Measurements from ENCODE around the gene PHACTR1. TPM values are rescaled to one million over a fixed set of nuclear protein-coding genes. Genes with fewer than 3 reads are reported as not detected.

PHACTR1 gene
- total RNA-seq, 5 donors from 2014 or later (not counting 1 experiment from before 2014, with no cell fraction given) = 0.63 to 2.6 (median 1.1) TPM

GRCh38 chr6:13112921-13113320 is 396.4 kb downstream of the PHACTR1 start:
- POLR2A ChIA-PET = no interaction called here
- Mint-ChIP-seq H3K4me1 (no peaks in the 10 kb centered on the region), H3K27me3 (peaks cover 19 to 28% of the 10 kb centered on the region in 2 donors), H3K36me3 (no peaks in the 10 kb centered on the region), H3K27ac (no peak overlapping the region), H3K4me3 (no peak overlapping the region), H3K9me3 (peaks cover 5 to 9% (median 6%) of the 10 kb centered on the region in 3 donors)
- Histone ChIP-seq H3K27ac (ENCODE audit: low read length) (no peak overlapping the region), H3K36me3 (ENCODE audit: control insufficient read depth in 2 of 2, extremely low read depth in 1 of 2, insufficient read depth in 1 of 2, low read length in 1 of 2) (no peaks in the 10 kb centered on the region), H3K9me3 (no peaks in the 10 kb centered on the region), H3K4me3 (ENCODE audit: control insufficient read depth in 1 of 2, extremely low read depth in 1 of 2, low read length in 1 of 2) (no peak overlapping the region), H3K27me3 (replicated peaks in 1 of 2; ENCODE audit: control insufficient read depth in 2 of 2, extremely low read depth in 1 of 2, insufficient read depth in 2 of 2, low read length in 1 of 2) (peaks cover 0 to 3% of the 10 kb centered on the region in 2 experiments), H3K4me1 (ENCODE audit: control insufficient read depth in 1 of 2, extremely low read depth in 1 of 2, insufficient read depth in 2 of 2, low read length in 2 of 2) (no peaks in the 10 kb centered on the region)
- CTCF ChIA-PET = no interaction called here
- ATAC-seq (replicated peaks in 1 of 4) = no peak
- DNase-seq = no peak

GRCh38 chr6:13113376-13113775 is 396.8 kb downstream of the PHACTR1 start:
- WGBS (ENCODE audit: insufficient coverage) = no CpG with 5 or more reads among the region's 5 CpGs
- Histone ChIP-seq H3K4me3 (ENCODE audit: control insufficient read depth in 1 of 2, extremely low read depth in 1 of 2, low read length in 1 of 2) (no peak overlapping the region), H3K4me1 (ENCODE audit: control insufficient read depth in 1 of 2, extremely low read depth in 1 of 2, insufficient read depth in 2 of 2, low read length in 2 of 2) (no peaks in the 10 kb centered on the region), H3K27me3 (replicated peaks in 1 of 2; ENCODE audit: control insufficient read depth in 2 of 2, extremely low read depth in 1 of 2, insufficient read depth in 2 of 2, low read length in 1 of 2) (peaks cover 0 to 3% of the 10 kb centered on the region in 2 experiments), H3K36me3 (ENCODE audit: control insufficient read depth in 2 of 2, extremely low read depth in 1 of 2, insufficient read depth in 1 of 2, low read length in 1 of 2) (no peaks in the 10 kb centered on the region), H3K27ac (ENCODE audit: low read length) (no peak overlapping the region), H3K9me3 (no peaks in the 10 kb centered on the region)
- Mint-ChIP-seq H3K4me3 (no peak overlapping the region), H3K27ac (no peak overlapping the region), H3K27me3 (peaks cover 21 to 30% of the 10 kb centered on the region in 2 donors), H3K9me3 (peaks cover 5 to 9% (median 6%) of the 10 kb centered on the region in 3 donors), H3K4me1 (no peaks in the 10 kb centered on the region), H3K36me3 (no peaks in the 10 kb centered on the region)
- ATAC-seq (replicated peaks in 1 of 4) (no peak), DNase-seq (no peak)
- ChIA-PET CTCF (no interaction called here), POLR2A (no interaction called here)

- H3K4me3 Mint-ChIP-seq = no peak overlapping the region
- H3K36me3 ChIP-seq (ENCODE audit: control insufficient read depth in 2 of 2, extremely low read depth in 1 of 2, insufficient read depth in 1 of 2, low read length in 1 of 2) = no peaks in the 10 kb centered on the region
- peaks cover 24 to 33% of the 10 kb centered on the region in 2 donors for H3K27me3 Mint-ChIP-seq
- H3K27ac ChIP-seq (ENCODE audit: low read length) = no peak overlapping the region
- 31% methylated on average over 2 of the region's 5 CpGs for WGBS (ENCODE audit: insufficient coverage)
- no peaks in the 10 kb centered on the region for H3K4me1 ChIP-seq (ENCODE audit: control insufficient read depth in 1 of 2, extremely low read depth in 1 of 2, insufficient read depth in 2 of 2, low read length in 2 of 2)
- H3K36me3 Mint-ChIP-seq = no peaks in the 10 kb centered on the region
- no peak for DNase-seq
- no peak overlapping the region for H3K27ac Mint-ChIP-seq
- ChIA-PET POLR2A (no interaction called here), CTCF (interaction anchor here in 1 of 2 donors (0.5 kb wide), 1 partner anchor 1475 kb away, joined by 8 read pairs; no protein-coding TSS in a partner anchor)
- H3K4me1 Mint-ChIP-seq = no peaks in the 10 kb centered on the region
- ATAC-seq (replicated peaks in 1 of 4) = no peak
- no peaks in the 10 kb centered on the region for H3K9me3 ChIP-seq
- peaks cover 5 to 9% (median 6%) of the 10 kb centered on the region in 3 donors for H3K9me3 Mint-ChIP-seq
- no peak overlapping the region for H3K4me3 ChIP-seq (ENCODE audit: control insufficient read depth in 1 of 2, extremely low read depth in 1 of 2, low read length in 1 of 2)
- H3K27me3 ChIP-seq (replicated peaks in 1 of 2; ENCODE audit: control insufficient read depth in 2 of 2, extremely low read depth in 1 of 2, insufficient read depth in 2 of 2, low read length in 1 of 2) = peaks cover 0 to 3% of the 10 kb centered on the region in 2 experiments
Measured at GRCh38 chr6:13113981-13114593, 397.5 kb downstream of the PHACTR1 start.

- Histone ChIP-seq H3K9me3 (no peaks in the 10 kb centered on the region), H3K4me3 (ENCODE audit: control insufficient read depth in 1 of 2, extremely low read depth in 1 of 2, low read length in 1 of 2) (no peak overlapping the region), H3K27me3 (replicated peaks in 1 of 2; ENCODE audit: control insufficient read depth in 2 of 2, extremely low read depth in 1 of 2, insufficient read depth in 2 of 2, low read length in 1 of 2) (peaks cover 0 to 11% of the 10 kb centered on the region in 2 experiments), H3K36me3 (ENCODE audit: control insufficient read depth in 2 of 2, extremely low read depth in 1 of 2, insufficient read depth in 1 of 2, low read length in 1 of 2) (no peaks in the 10 kb centered on the region), H3K27ac (ENCODE audit: low read length) (no peak overlapping the region), H3K4me1 (ENCODE audit: control insufficient read depth in 1 of 2, extremely low read depth in 1 of 2, insufficient read depth in 2 of 2, low read length in 2 of 2) (no peaks in the 10 kb centered on the region)
- Mint-ChIP-seq H3K27ac (no peak overlapping the region), H3K9me3 (no peaks in the 10 kb centered on the region), H3K4me1 (no peaks in the 10 kb centered on the region), H3K27me3 (peaks cover 37 to 40% of the 10 kb centered on the region in 2 donors), H3K36me3 (no peaks in the 10 kb centered on the region), H3K4me3 (no peak overlapping the region)
- CTCF ChIA-PET = no interaction called here
- POLR2A ChIA-PET = no interaction called here
- no peak for DNase-seq
- ATAC-seq (replicated peaks in 1 of 4) = no peak
- 100% methylated on average over 1 of the region's 1 CpG for WGBS (ENCODE audit: insufficient coverage)
Measured at GRCh38 chr6:13116155-13116554, 399.6 kb downstream of the PHACTR1 start.

GRCh38 chr6:13117570-13117969 is 401.0 kb downstream of the PHACTR1 start:
- CTCF ChIA-PET = interaction anchor here in 1 of 2 donors (0.6 kb wide), 1 partner anchor 293 kb away, joined by 3 read pairs; no protein-coding TSS in a partner anchor
- no peaks in the 10 kb centered on the region for H3K36me3 Mint-ChIP-seq
- H3K27me3 ChIP-seq (replicated peaks in 1 of 2; ENCODE audit: control insufficient read depth in 2 of 2, extremely low read depth in 1 of 2, insufficient read depth in 2 of 2, low read length in 1 of 2) = peaks cover 0 to 14% of the 10 kb centered on the region in 2 experiments
- no peak overlapping the region for H3K27ac Mint-ChIP-seq
- ATAC-seq (replicated peaks in 1 of 4) (no peak), DNase-seq (no peak)
- WGBS (ENCODE audit: insufficient coverage) = 73% methylated on average over 5 of the region's 6 CpGs
- no peaks in the 10 kb centered on the region for H3K4me1 Mint-ChIP-seq
- H3K36me3 ChIP-seq (ENCODE audit: control insufficient read depth in 2 of 2, extremely low read depth in 1 of 2, insufficient read depth in 1 of 2, low read length in 1 of 2) = no peaks in the 10 kb centered on the region
- no peak overlapping the region for H3K4me3 ChIP-seq (ENCODE audit: control insufficient read depth in 1 of 2, extremely low read depth in 1 of 2, low read length in 1 of 2)
- no peak overlapping the region for H3K4me3 Mint-ChIP-seq
- no peaks in the 10 kb centered on the region for H3K9me3 ChIP-seq
- H3K27ac ChIP-seq (ENCODE audit: low read length) = no peak overlapping the region
- H3K9me3 Mint-ChIP-seq = no peaks in the 10 kb centered on the region
- H3K27me3 Mint-ChIP-seq = peaks cover 31 to 37% of the 10 kb centered on the region in 2 donors
- POLR2A ChIA-PET = no interaction called here
- H3K4me1 ChIP-seq (ENCODE audit: control insufficient read depth in 1 of 2, extremely low read depth in 1 of 2, insufficient read depth in 2 of 2, low read length in 2 of 2) = no peaks in the 10 kb centered on the region

- Histone ChIP-seq H3K9me3 (no peaks in the 10 kb centered on the region), H3K27ac (ENCODE audit: low read length) (no peak overlapping the region), H3K4me1 (ENCODE audit: control insufficient read depth in 1 of 2, extremely low read depth in 1 of 2, insufficient read depth in 2 of 2, low read length in 2 of 2) (no peaks in the 10 kb centered on the region), H3K36me3 (ENCODE audit: control insufficient read depth in 2 of 2, extremely low read depth in 1 of 2, insufficient read depth in 1 of 2, low read length in 1 of 2) (no peaks in the 10 kb centered on the region), H3K27me3 (replicated peaks in 1 of 2; ENCODE audit: control insufficient read depth in 2 of 2, extremely low read depth in 1 of 2, insufficient read depth in 2 of 2, low read length in 1 of 2) (peaks cover 0 to 18% of the 10 kb centered on the region in 2 experiments), H3K4me3 (ENCODE audit: control insufficient read depth in 1 of 2, extremely low read depth in 1 of 2, low read length in 1 of 2) (no peak overlapping the region)
- no peaks in the 10 kb centered on the region for H3K36me3 Mint-ChIP-seq
- H3K4me1 Mint-ChIP-seq = no peaks in the 10 kb centered on the region
- no peaks in the 10 kb centered on the region for H3K9me3 Mint-ChIP-seq
- no peak for ATAC-seq (replicated peaks in 1 of 4)
- H3K4me3 Mint-ChIP-seq = no peak overlapping the region
- 100% methylated on average over 1 of the region's 5 CpGs for whole genome bisulfite sequencing (ENCODE audit: insufficient coverage)
- ChIA-PET CTCF (interaction anchor here in 1 of 2 donors (0.7 kb wide), 1 partner anchor 34 kb away, joined by 3 read pairs; no protein-coding TSS in a partner anchor), POLR2A (no interaction called here)
- no peak for DNase-seq
- peaks cover 32 to 33% of the 10 kb centered on the region in 2 donors for H3K27me3 Mint-ChIP-seq
- H3K27ac Mint-ChIP-seq = no peak overlapping the region
Measured at GRCh38 chr6:13119549-13119948, 403.0 kb downstream of the PHACTR1 start.
